HG03025 (cell line): ENCODE measurements around the gene TDG.
"Not testable (repeated sequence)": the region's sequence is repeated elsewhere in the genome, so short reads cannot be mapped to it uniquely, and the experiment has no call there.

ENCODE experiments used
- ATAC-seq: cut with Tn5 transposase; IDR thresholded peaks from one replicate; pipeline ENCODE4 v1.9.1; 2021; ENCODE audit warnings: mild to moderate bottlenecking, moderate library complexity; ENCODE audit not compliant: unreplicated experiment, low FRiP score

The TDG gene

GRCh38 chr12:104011253-104011652, 45.6 kb downstream of the TDG start:
- ATAC-seq, result no peak

GRCh38 chr12:104012331-104012730, 46.7 kb downstream of the TDG start:
- ATAC-seq, result no peak

GRCh38 chr12:104021862-104022261, 56.2 kb downstream of the TDG start:
- ATAC-seq, result not testable (repeated sequence)

- no peak for ATAC-seq
These were observed 57.1 kb downstream of the TDG start for GRCh38 chr12:104022786-104023185.

- no peak for ATAC-seq
These were observed 58.0 kb downstream of the TDG start for GRCh38 chr12:104023710-104024109.

- ATAC-seq, result no peak
These were observed 58.7 kb downstream of the TDG start for GRCh38 chr12:104024348-104024747.

- ATAC-seq, result no peak
These were observed 60.1 kb downstream of the TDG start for GRCh38 chr12:104025771-104026170.

GRCh38 chr12:104026841-104027599, 61.3 kb downstream of the TDG start:
- no peak for ATAC-seq

- ATAC-seq, result not testable (repeated sequence)
These were observed 64.9 kb downstream of the TDG start for GRCh38 chr12:104030596-104030995.

GRCh38 chr12:104036143-104036542, 70.5 kb downstream of the TDG start:
- not testable (repeated sequence) for ATAC-seq
